ENCODE results near the gene CACNA1C. TPM values are rescaled to one million over a fixed set of nuclear protein-coding genes. Genes with fewer than 3 reads are reported as not detected.

CACNA1C gene
- total and polyA plus RNA-seq, 2 of the 4 experiments (the other 2 are of a cell fraction): 1.6 to 2.6 TPM

DNA sequence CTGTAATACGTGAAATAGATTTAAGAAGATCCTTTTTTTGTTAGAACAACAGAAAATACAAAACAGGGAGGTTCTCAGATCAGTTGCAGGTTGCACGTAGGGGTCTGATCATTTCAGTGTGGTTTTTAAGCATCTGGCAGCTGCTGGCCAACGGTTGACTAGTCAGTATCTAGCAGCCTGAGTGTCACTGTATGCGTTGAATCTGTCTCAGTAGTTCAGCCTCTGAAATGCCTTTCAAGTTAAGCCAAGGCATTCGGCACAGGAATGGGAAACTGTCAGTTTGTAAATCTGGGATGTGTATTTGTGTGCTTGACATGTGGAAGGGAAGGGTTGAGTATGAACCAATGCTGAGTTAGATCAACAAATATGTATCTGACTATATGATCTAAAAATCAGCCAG is 165.9 kb downstream of the CACNA1C start:
- Histone ChIP-seq H3K9me1 (ENCODE audit: insufficient read depth, low read length) (no peaks in the 10 kb centered on the region; the same call in none of the 2 replicates), H3K79me1 (ENCODE audit: low read depth in 1 of 2, low read length in 2 of 2) (peaks cover 0 to 6% of the 10 kb centered on the region in 2 experiments; a peak in 1 of 4 replicates), H4K91ac (ENCODE audit: insufficient read depth, low read depth, low read length) (no peak overlapping the region), H3K36me3 (ENCODE audit: control insufficient read depth, insufficient read depth, low read length) (peaks cover 3% of the 10 kb centered on the region; the same call in 1 of the 2 replicates), H3K4ac (ENCODE audit: low read depth, low read length) (no peak overlapping the region), H4K8ac (ENCODE audit: low read depth in 2 of 2, low read length in 2 of 2) (no peak overlapping the region), H2BK15ac (ENCODE audit: low read depth, low read length) (no peak overlapping the region), H2AFZ (replicated peaks; ENCODE audit: low read length, poor library complexity) (no peak overlapping the region), H3K9ac (ENCODE audit: low read depth, low read length) (no peak overlapping the region), H3K4me3 (ENCODE audit: insufficient read depth, low read depth, low read length) (no peak overlapping the region), H4K5ac (ENCODE audit: low read depth, low read length) (no peak overlapping the region), H2BK5ac (ENCODE audit: low read depth, low read length, poor library complexity, severe bottlenecking) (no peak overlapping the region), H4K20me1 (ENCODE audit: insufficient read depth, low read length) (no peaks in the 10 kb centered on the region), H3K4me2 (ENCODE audit: low read depth, low read length) (no peak overlapping the region), H3K9me3 (ENCODE audit: control insufficient read depth, insufficient read depth, low read length) (no peaks in the 10 kb centered on the region), H3K23ac (ENCODE audit: low read depth, low read length) (no peak overlapping the region), H2BK120ac (ENCODE audit: low read depth, low read length) (no peak overlapping the region), H3K4me1 (ENCODE audit: control insufficient read depth, insufficient read depth, low read length) (peaks cover 12% of the 10 kb centered on the region), H3K18ac (ENCODE audit: low read depth, low read length) (no peak overlapping the region), H3K56ac (ENCODE audit: extremely low read depth, insufficient read depth, low read length) (no peak overlapping the region), H3K27me3 (ENCODE audit: control insufficient read depth, insufficient read depth, low read length) (no peaks in the 10 kb centered on the region), H2AK9ac (replicated peaks; ENCODE audit: low read depth, low read length, poor library complexity) (no peak overlapping the region), H2AK5ac (ENCODE audit: low read depth, low read length) (no peak overlapping the region), H2BK20ac (ENCODE audit: low read depth, low read length) (no peak overlapping the region), H3K14ac (replicated peaks; ENCODE audit: low read depth, low read length) (no peak overlapping the region), H3K27ac (ENCODE audit: insufficient read depth, low read length) (no peak overlapping the region)
- in situ Hi-C loops (cut with MboI; ENCODE audit: low sequenced_read_pairs) (no loop called here), dilution Hi-C loops (cut with HindIII; ENCODE audit: low sequenced_read_pairs, unreplicated experiment) (no loop called here), intact Hi-C loops (cut with micrococcal nuclease) (no loop called here)
- no peak for ATAC-seq (ENCODE audit: low read depth)
- no peak for DNase-seq
- ChIA-PET POLR2A (ENCODE audit: unreplicated experiment) (no interaction called here), CTCF (no interaction called here)
- 50% methylated on average over 3 of the region's 5 CpGs; no CpG with 5 or more reads in 1 of the 2 experiments for WGBS, 2 experiments (ENCODE audit: extremely low coverage in 2 of 2, insufficient read length in 1 of 2)
- no TSS peak for BruUV-seq (replicated peaks)
- TF ChIP-seq, protein P1, sequence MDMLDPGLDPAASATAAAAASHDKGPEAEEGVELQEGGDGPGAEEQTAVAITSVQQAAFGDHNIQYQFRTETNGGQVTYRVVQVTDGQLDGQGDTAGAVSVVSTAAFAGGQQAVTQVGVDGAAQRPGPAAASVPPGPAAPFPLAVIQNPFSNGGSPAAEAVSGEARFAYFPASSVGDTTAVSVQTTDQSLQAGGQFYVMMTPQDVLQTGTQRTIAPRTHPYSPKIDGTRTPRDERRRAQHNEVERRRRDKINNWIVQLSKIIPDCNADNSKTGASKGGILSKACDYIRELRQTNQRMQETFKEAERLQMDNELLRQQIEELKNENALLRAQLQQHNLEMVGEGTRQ (IDR thresholded peaks at IDR 0.05; ENCODE audit: low read depth, low read length): no peak
- TF ChIP-seq CHD1 (IDR thresholded peaks at IDR 0.05; ENCODE audit: low read depth, low read length) (no peak), MAFK (IDR thresholded peaks at IDR 0.05; ENCODE audit: low read depth, low read length) (no peak), BHLHE40 (IDR thresholded peaks at IDR 0.05; ENCODE audit: low read depth, low read length) (no peak), POLR2A (IDR thresholded peaks at IDR 0.05; ENCODE audit: low read depth, low read length) (no peak), RFX5 (IDR thresholded peaks at IDR 0.05; ENCODE audit: low read depth, low read length) (no peak), NFE2L2 (IDR thresholded peaks at IDR 0.05; ENCODE audit: low read depth, low read length) (no peak), RAD21 (IDR thresholded peaks at IDR 0.05; ENCODE audit: low read length) (no peak), SMC3 (IDR thresholded peaks at IDR 0.05; ENCODE audit: low read depth, low read length) (no peak), MXI1 (IDR thresholded peaks at IDR 0.05; ENCODE audit: borderline replicate concordance, low read depth, low read length) (no peak), MAZ (IDR thresholded peaks at IDR 0.05; ENCODE audit: borderline replicate concordance, low read depth, low read length) (no peak), RCOR1 (IDR thresholded peaks at IDR 0.05; ENCODE audit: insufficient replicate concordance, low read length) (no peak), FOS (IDR thresholded peaks at IDR 0.05; ENCODE audit: low read depth, low read length) (no peak), CEBPB (IDR thresholded peaks at IDR 0.05; ENCODE audit: low read depth, low read length) (no peak)
- TF ChIP-seq, protein P2, sequence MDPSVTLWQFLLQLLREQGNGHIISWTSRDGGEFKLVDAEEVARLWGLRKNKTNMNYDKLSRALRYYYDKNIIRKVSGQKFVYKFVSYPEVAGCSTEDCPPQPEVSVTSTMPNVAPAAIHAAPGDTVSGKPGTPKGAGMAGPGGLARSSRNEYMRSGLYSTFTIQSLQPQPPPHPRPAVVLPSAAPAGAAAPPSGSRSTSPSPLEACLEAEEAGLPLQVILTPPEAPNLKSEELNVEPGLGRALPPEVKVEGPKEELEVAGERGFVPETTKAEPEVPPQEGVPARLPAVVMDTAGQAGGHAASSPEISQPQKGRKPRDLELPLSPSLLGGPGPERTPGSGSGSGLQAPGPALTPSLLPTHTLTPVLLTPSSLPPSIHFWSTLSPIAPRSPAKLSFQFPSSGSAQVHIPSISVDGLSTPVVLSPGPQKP (IDR thresholded peaks at IDR 0.05; ENCODE audit: borderline replicate concordance, low read depth, low read length): no peak
- TF ChIP-seq, protein P3, sequence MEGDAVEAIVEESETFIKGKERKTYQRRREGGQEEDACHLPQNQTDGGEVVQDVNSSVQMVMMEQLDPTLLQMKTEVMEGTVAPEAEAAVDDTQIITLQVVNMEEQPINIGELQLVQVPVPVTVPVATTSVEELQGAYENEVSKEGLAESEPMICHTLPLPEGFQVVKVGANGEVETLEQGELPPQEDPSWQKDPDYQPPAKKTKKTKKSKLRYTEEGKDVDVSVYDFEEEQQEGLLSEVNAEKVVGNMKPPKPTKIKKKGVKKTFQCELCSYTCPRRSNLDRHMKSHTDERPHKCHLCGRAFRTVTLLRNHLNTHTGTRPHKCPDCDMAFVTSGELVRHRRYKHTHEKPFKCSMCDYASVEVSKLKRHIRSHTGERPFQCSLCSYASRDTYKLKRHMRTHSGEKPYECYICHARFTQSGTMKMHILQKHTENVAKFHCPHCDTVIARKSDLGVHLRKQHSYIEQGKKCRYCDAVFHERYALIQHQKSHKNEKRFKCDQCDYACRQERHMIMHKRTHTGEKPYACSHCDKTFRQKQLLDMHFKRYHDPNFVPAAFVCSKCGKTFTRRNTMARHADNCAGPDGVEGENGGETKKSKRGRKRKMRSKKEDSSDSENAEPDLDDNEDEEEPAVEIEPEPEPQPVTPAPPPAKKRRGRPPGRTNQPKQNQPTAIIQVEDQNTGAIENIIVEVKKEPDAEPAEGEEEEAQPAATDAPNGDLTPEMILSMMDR (conservative IDR thresholded peaks at IDR 0.05; ENCODE audit: low read depth, low read length): no peak

Measured in IMR-90 (cell line).